Esophagus muscularis mucosa (tissue), 4 donors: Measurements from ENCODE around the gene SDK1.

ENCODE experiments used
- EP300 ChIP-seq: sonication (generic); formaldehyde crosslinking; IDR thresholded peaks from one replicate; pipeline ENCODE4 v1.6.1; 2017; ENCODE audit warnings: antibody characterized with exemption
- POLR2A ChIP-seq: fragments of 450-650 bp; IDR thresholded peaks from one replicate; pipeline ENCODE4 v1.6.1; 2017; ENCODE audit warnings: antibody characterized with exemption, moderate library complexity, mild to moderate bottlenecking, low read depth
- TF ChIP-seq, protein P1 (sequence below), 3 experiments: fragments of 200-600 bp in 2 of 3; fragments of 450-650 bp in 1 of 3; sonication (generic) in 2 of 3; IDR thresholded peaks; one replicate each; pipeline ENCODE4 v1.5.1; 2017 to 2019; ENCODE audit warnings: antibody characterized with exemption in 3 of 3, mild to moderate bottlenecking in 2 of 3, moderate library complexity in 1 of 3

- TF ChIP-seq POLR2A: no peak
- no peak for TF ChIP-seq EP300
- TF ChIP-seq, protein P1, sequence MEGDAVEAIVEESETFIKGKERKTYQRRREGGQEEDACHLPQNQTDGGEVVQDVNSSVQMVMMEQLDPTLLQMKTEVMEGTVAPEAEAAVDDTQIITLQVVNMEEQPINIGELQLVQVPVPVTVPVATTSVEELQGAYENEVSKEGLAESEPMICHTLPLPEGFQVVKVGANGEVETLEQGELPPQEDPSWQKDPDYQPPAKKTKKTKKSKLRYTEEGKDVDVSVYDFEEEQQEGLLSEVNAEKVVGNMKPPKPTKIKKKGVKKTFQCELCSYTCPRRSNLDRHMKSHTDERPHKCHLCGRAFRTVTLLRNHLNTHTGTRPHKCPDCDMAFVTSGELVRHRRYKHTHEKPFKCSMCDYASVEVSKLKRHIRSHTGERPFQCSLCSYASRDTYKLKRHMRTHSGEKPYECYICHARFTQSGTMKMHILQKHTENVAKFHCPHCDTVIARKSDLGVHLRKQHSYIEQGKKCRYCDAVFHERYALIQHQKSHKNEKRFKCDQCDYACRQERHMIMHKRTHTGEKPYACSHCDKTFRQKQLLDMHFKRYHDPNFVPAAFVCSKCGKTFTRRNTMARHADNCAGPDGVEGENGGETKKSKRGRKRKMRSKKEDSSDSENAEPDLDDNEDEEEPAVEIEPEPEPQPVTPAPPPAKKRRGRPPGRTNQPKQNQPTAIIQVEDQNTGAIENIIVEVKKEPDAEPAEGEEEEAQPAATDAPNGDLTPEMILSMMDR (IDR thresholded peaks at IDR 0.05): no peak
Observed at GRCh38 chr7:3958109-3958483, 657.0 kb downstream of the SDK1 start.
